ENCODE data around the gene SNIP1.
"Not testable (repeated sequence)": the region's sequence is repeated elsewhere in the genome, so short reads cannot be mapped to it uniquely, and the experiment has no call there.

SNIP1 gene

DNA sequence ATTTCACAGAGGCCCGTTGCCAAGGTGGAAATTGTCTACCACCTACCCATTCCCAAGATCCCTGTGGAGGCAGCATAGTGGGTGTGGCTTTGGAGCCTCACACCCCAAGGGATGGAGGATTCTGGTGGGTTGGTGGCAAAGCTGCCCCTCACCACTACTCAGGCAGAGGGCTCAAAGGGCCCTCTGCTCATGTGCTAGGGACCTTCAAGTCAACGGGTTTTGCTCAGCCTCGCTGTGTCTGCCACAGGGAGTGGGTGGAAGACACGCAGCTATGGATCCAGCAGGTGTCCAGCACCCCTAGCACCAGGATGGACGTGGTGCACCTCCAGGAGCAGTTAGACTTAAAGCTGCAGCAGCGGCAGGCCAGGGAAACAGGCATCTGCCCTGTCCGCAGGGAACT is 5.0 kb upstream of the SNIP1 start:
- DNase-seq = no peak

DNA sequence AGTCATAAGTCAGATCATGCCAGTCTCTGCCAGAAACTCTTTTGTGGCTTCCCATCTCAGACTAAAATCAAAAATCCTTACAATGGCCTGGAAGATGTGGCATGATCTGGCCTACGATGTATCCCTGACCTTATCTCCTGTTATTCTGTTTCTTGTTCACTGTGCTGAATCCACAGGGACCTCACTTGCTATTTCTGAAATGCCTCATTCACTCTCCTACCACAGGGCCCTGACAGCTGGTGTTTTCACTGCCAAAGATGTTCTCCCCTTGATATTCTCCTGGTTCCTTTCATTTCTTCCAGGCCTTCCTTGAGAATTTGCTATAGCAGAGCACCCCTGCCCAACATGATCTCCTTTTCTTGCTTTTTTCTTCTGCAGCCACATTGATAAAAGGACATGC is 4.3 kb upstream of the SNIP1 start:
- DNase-seq = no peak

DNA sequence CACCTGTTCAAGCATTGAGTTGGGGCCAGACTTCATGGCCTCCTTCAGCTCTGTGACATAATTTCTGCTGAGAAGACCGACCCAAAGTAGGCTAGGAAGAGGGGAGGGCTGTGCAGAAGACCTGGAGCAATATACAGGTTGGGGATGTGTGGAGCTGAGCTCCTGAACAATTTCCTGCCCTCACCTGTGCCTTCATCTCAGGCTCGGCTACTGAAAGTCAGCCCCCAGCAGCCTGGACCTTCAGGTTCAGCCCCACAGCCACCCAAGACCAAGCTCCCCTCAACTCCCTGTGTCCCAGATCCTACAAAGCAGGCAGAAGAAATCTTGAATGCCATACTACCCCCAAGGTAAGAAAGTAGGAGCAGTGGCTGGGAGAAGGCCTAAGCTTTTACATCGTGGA is 3.3 kb upstream of the SNIP1 start:
- no peak for DNase-seq

DNA sequence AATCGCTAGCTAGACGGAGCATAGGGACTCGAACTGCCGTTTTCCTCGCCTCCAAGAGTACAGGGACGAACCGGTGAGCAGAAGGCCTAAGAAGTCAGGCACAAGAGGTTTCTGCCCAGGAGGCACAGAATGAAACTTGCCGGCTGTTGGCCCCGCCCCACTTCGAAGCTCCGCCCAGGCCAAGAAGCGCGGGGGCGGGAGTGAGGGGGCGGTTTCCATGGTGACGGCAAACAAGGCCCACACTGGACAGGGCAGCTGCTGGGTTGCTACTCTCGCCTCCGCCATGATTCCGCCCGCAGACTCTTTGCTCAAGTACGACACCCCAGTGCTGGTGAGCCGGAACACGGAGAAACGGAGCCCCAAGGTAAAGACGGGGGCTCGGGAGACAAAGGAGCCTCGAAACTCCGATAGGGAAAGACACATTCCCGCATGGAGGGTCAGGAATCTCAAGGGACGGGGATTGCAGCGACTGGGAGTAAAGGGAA is 2.7 kb upstream of the SNIP1 start, which contains the start of gene DNALI1:
Gene DNALI1, plus strand, starts transcription at position 229 of the 485 bp plus-strand sequence. Its CDS starts 55 bp downstream, at position 284.
- DNase-seq = peak; percentile 77 to 88

DNA sequence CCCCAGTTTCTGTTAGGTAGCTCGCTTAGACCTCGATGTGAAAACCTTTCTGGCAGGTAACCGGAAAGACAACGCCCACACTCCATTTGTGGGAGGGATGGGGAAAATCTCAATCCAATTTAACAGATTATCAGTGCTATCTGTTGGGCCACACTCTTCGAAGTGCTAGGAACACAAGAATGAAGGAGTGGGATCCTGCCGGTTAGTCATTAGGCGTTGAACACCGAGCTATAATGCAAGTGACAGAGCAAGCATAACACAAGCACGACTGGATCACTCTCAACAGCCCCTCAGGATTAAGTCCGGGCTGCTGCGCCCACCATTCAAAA is 531 bp downstream of the SNIP1 start:
- DNase-seq = no peak

DNA sequence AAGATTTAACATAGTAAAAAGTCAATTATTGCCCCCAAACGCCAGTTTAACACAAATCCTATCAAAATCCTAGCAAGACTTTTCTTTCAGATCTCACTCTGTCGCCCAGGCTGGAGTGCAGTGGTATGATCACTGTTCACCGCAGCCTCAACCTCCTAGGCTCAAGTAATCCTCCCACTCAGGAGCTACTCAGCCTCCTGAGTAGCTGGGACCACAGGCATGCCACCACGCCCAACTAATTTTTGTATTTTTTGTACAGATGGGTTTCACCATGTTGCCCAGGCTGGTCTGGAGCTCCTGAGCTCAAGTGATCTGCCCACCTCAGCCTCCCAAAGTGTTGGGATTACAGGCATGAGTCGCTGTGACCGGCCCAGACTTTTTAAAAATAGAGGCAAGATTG is 4.8 kb downstream of the SNIP1 start:
- no peak for DNase-seq

DNA sequence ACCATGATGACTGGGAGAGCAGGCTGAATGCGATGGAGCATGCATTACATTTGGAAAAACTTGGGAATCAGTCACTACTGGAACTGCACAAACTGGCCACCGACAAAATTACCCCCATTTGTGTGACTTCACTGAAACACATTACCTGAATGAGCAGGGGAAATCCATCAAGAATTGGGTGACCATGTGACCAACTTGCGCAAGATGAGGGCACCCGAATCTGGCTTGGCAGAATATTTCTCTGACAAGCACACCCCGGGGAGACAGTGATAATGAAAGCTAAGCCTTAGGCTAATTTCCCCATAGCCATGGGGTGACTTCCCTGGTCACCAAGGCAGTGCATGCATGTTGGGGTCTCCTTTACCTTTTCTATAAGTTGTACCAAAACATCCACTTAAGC is 9.1 kb downstream of the SNIP1 start:
- DNase-seq = no peak

DNA sequence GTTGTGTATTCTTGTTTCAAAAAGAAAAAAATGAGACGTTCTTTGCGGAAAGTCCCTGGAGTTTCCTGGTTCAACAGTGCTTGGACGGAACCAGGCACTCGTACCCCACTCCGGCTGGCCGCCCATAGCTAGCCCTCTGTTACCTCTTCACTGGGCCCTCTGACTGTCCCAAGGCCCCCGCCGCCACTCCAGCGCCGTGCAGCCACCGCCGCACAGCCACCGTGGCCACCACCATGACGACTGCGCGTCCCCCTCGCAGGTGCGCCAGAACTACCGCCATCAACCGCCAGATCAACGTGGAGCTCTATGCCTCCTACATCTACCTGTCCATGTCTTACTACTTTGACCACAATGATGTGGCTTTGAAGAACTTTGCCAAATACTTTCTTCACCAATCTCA is 9.6 kb downstream of the SNIP1 start:
- no peak for DNase-seq

DNA sequence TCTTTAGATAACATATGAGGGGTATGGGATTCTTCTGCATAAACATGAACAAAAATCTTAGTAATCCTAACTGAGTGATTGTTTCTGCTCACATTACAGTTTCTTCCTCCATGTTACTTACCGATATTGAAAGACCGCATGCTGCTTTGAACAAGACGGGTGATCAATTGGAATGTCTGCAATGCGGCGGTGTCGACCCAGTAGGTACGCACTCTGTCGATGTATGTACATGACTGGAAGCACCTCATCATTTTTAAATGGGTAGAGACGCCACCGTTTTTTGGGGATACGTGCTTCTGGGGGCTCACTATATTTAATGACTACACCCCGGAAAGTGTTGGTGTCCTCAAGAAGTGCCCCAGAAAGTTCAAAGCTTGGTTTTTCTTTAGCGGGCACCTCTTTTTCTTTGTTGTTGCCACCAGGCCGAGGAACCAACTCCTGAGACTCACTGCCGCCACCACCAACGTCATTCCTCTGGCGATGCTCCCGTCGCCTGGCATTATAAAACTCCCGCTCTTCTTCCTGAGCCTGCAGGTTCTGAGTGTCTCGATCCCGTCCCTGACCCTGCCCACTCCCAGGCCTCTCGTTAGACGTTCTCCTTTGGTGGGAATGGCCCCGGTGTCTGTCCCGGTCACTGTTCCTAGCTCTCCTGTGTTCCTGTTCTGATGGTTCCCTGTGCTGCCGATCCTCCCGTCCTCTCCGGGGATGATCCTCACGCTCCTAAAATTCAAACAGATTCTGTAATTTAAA is 13.9 kb downstream of the SNIP1 start:
- no peak for DNase-seq

DNA sequence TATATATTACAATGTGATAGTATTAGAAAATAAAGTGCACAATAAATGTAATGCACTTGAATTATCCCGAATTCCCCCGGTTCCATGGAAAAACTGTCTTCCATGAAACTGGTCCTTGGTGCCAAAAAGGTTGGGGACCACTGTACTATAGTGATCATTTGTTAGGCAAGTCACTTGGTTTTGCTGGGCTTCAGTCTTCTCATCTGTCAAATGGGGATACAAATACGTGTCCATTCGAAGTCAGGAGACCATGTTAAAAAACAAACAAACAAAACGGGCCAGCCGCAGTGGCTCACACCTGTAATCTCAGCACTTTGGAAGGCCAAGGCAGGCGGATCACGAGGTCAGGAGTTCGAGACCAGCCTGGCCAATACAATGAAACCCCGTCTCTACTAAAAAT is 14.9 kb downstream of the SNIP1 start:
- DNase-seq = not testable (repeated sequence)

DNA sequence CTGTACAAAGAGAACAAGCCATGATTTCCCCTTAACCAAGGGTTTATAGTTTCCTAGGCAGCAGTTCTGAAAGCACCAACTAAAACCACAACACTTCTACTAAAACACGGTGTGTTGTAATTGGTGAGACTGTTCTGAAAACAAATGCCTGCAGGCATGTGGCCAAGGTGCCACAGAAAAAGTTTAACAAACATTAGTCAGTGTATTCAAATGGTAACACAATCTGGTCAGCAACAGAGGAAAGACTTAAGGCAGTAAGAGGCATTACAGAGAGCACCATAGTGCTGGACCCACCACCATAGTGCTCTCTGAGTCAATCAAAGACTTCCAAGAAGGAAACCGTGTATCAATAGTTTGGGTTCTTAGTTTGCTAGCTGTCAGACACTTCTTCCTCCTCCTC is 16.7 kb downstream of the SNIP1 start:
- no peak for DNase-seq

DNA sequence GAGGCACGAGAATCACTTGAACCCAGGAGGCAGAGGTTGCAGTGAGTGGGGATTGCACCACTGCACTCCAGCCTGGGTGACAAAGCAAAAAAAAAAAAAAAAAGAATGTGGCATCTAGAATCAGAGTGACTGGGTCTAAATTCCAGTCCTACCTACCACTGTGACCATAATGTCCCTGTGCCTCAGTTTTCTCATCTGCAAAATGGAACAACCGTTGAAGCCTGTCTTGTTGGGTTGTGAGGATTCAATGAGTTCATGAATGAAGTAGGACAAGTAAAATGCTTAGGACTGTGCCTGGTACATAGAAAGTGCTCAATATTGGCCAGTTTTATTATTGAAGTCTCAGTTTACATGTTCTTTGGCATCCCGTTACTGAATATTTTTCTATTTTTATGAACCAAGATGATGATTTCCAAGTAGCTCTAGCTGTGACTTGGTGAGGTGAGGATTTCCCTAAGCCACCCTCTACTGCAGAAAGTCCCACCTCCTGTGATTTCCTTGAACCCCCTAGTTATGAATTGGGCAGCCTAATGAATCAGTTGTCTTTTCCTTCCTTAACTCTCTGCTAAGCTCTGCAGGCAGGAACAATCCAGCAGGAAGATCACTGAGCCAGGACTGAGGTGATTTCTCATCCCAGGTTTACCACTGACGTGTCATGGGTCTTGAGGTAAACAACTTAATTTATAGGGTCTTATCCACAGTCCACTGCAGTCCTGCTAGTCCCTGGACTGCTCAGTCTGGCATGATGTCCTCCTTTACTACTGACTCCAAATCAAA is 20.6 kb downstream of the SNIP1 start:
- no peak for DNase-seq

DNA sequence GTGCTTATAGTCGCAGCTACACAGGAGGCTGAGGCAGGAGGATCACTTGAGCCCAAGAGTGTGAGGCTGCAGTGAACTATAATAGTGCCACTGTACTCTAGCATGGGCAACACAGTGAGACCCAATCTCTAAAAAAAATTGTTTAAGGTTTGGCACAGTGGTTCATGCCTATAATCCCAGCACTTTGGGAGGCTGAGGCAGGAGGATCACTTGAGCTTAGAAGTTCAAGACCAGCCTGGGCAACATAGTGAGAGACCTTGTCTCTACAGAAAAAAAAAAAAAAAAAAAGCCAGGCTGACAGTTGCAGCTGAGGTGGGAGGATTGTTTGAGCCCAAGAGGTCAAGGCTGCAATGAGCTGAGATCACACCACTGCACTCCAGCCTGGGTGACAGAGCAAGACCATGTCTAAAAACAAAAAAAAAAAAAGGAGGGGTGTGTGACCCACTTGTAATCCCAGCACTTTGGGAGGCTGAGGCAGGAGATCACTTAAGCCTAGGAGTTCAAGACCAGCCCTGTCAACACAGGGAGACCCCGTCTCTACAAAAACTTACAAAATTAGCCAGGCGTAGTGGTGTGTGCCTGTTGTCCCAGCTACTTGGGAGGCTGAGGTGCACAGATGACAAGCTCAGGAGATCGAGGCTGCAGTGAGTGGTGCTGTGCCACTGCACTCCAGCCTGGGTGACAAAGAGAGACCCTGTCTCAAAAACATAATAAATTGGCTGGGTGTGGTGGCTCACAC is 21.5 kb downstream of the SNIP1 start:
- not testable (repeated sequence) for DNase-seq

DNA sequence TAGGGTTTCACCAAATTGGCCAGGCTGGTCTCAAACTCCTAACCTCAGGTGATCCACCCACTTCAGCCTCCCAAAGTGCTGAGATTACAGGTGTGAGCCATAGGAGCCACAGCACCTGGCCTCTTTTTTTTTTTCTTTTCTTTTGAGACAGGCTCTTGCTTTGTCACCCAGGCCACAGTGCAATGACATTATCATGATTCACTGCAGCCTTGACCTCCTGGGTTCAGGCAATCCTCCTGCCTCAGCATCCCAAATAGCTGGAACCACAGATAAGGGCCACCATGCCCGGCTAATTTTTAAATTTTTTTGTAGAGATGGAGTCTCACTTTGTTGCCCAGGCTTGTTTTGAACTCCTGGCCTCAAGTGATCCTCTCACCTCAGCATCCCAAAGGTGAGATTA is 24.2 kb downstream of the SNIP1 start:
- DNase-seq = not testable (repeated sequence)

DNA sequence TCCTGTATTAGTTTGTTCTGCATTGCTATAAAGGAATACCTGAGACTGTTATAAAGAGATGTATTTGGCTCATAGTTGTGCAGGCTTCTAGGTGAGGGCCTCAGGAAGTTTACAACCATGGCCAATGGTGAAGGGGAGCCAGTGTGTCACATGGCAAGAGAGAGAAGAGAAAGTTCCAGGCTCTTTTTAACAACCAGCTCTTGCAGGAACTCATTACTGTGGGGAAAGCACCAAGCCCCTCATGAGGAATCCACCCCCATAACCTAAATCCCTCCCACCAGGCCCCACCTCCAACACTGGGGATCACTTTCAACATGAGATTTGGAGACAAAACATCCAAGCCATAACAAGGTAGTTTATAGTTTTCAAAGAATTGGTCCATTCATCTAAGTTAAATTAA is 34.5 kb downstream of the SNIP1 start:
- no peak for DNase-seq

DNA sequence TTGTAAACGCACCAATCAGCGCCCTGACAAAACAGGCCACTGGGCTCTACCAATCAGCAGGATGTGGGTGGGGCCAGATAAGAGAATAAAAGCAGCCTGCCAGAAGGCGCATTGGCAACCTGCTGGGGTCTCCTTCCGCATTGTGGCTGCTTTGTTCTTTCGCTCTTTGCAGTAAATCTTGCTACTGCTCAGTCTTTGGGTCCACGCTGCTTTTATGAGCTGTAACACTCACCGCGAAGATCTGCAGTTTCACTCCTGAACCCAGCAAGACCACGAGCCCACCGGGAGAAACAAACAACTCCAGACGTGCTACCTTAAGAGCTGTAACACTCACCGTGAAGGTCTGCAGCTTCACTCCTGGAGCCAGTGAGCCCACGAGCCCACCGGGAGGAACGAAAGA is 35.2 kb downstream of the SNIP1 start:
- DNase-seq = not testable (repeated sequence)

DNA sequence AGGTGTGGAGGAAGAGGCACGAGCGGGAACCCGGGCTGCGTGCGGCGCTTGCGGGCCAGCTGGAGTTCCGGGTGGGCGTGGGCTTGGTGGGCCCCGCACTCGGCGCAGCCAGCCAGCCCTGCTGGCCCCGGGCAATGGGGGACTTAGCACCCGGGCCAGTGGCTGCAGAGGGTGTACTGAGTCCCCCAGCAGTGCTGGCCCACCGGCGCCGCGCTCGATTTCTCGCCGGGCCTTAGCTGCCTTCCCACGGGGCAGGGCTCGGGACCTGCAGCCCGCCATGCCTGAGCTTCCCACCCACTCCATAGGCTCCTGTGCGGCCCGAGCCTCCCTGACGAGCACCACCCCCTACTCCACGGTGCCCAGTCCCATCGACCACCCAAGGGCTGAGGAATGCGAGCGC is 35.9 kb downstream of the SNIP1 start:
- DNase-seq = not testable (repeated sequence)

DNA sequence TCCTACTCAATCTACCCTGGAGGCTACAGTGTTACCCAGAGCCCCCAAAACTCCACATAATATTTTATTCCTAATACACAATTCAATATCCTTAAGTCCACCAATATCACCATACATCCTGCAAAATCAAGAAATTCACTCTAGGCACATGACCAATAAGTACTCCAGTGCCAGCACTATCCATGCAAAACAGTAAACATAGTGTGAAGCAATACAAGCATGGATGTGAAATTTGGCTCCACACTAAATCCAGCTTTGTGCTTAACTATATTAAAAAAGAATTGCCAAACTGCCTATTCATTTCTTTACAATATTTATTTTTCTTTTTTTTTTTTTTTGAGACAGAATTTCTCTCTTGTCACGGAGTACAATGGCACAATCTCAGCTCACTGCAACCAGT is 36.5 kb downstream of the SNIP1 start:
- DNase-seq = no peak

DNA sequence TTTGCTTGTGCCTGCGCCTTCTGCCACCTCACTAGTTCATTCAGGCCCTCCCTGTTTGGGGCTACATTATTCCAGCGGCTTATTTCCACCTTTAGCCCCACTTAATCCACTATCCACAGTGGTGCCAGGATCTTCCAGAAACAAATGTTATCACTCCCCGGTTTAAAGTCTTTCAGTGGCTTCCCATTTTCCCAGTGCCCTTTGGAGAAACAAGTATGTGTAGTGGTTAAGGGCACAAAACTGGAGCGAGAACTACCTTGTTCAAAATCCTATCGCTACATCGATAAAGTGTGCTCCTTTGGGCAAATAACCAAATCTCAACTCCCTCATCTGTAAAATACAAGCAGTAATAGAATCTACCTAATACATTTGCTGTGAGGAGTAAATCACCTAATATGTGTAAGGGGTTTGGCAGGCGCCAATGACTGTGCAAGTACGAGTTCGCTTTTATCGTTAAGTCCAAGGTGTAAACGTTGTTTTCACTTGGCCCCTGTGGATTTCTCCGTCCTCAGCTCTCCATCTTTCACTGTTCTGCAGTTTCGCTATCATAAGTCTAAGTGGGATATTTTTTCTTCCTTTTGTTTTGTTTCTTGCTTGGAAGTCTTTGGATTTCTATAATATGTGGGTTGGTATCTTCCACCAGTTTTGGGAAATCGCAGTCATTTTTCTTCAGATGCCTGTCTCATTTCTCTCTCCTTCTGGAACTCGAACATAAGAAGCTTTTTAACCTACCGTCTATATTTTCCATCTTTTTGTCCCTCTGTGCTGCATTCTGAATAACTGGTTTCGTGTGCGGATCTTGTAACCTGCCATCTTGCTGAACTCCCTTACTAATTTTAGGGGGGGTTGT is 38.7 kb downstream of the SNIP1 start:
- DNase-seq = peak; percentile 4 to 27

DNA sequence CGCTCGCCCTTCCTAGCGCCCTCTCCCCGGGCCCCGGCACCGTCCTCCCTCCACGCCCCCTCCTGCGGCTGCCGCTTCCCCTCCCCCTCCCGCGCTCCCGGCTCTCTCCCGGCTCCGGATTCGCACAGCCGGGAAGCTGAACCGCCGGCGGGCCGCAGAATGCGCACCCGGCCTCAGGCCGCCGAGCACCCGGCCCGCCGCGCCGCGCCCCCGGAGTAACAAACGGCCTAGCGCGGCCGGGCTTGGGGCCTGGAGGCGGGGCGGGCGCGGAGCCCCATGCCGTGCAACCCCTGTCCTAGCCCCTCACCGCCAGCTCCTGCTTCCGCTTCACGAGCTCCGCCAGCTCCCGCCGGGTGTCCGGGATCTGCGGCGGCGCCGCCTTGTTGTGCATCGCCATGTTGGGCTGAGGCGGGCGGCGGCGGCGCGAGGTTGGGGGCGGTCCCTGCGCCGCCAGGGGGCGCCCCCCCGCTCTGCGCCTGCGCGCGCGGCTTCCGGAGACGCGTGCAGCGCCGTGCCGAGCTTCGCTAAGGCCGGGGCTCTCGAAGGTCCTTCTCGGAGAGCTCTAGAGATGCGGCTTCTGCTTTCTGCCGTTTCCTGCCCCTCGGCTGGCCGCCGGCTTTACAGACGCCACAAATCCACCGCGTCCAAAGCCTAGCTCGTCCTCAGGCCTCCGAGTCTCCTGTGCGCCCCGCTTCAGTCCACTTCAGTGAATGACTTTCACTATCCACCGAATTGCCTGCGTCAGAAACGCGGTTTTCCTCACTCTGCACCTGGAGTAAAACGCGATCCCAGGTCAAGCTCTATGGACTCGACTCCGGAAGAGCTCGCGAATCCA is 39.5 kb downstream of the SNIP1 start, which contains the start of gene MEAF6:
Gene MEAF6, minus strand, starts transcription at position 417 of the 835 bp plus-strand sequence. Its CDS starts 20 bp downstream, at position 397.
- DNase-seq = peak; percentile 77 to 81

DNA sequence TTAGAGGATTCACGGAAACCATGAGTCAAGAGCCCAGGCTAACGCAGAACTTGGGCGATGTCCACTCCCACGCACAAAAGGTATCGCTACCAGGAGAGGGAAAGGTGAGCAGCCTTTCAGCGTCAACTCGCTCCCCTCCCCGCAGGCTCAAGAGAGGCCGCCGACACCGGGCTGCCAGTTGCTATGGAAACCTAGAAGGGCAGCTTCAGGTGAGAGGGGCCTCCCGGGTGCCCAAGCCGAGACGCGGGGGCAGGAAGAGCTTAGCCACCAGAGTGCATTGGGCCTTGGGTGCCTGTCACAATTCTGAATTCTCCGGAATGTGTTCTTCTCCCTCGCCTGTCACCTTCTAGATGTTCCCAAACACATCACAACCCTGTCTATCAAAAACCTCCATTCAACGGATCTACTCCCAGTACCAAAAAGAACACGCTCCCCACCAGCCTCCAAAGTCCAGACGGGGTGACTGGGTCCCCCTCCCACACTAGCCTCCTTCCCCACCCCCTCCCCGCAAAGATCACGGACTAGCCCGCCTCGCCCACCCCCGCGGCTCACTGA is 40.2 kb downstream of the SNIP1 start:
- DNase-seq = peak; percentile 24 to 41
